K562 (cell line): Measurements from ENCODE around the gene KCNA10. TPM values are rescaled to one million over a fixed set of nuclear protein-coding genes. Genes with fewer than 3 reads are reported as not detected.

ENCODE experiments used
- ATAC-seq: fragments of 200-7000 bp; cut with Tn5 transposase; 3 replicates; pipeline ENCODE4 v1.9.1; 2020; ENCODE audit warnings: moderate library complexity
- BruUV-seq: library from RNA; stranded (reverse); fragments of 400-500 nt; replicated peaks from 2 replicates; lab custom pipeline; 2021; lab: Mats Ljungman, UMichigan
- CTCF ChIA-PET: fragments of 300-600 bp; formaldehyde crosslinking; extraction: SDS; loops from one replicate; lab custom pipeline; 2021; ENCODE audit warnings: low intra/inter-chr PET ratio; lab: Yijun Ruan, JAX
- POLR2A ChIA-PET: fragments of 300-600, 350-650 bp; sonication (Branson Sonifier 250); formaldehyde crosslinking; extraction: SDS; loops from one replicate; lab custom pipeline; 2021; ENCODE audit warnings: antibody characterized with exemption, inconsistent platforms; lab: Yijun Ruan, JAX
- DNase-seq, 4 experiments: peaks; one replicate each; pipeline versions ENCODE4 v3.0.0 to v3.0.0-alpha.2; 2011 to 2018; ENCODE audit warnings: low spot score in 3 of 4, mixed read lengths in 3 of 4; ENCODE audit errors: extremely low read depth in 1 of 4
- FAIRE-seq: peaks from 2 replicates; lab custom pipeline; 2011; peaks lifted over from hg19 to GRCh38; lab: Jason Lieb, UNC
- H2AFZ ChIP-seq: 2 replicates; pipeline ENCODE4 v1.6.0; 2011; ENCODE audit warnings: low read depth, low read length, control low read depth, inconsistent platforms
- H3K27ac ChIP-seq: fragments of 200-600 bp; 3 replicates; pipeline ENCODE4 v1.8.0; 2011; ENCODE audit warnings: low read depth, mild to moderate bottlenecking, control low read depth, inconsistent platforms, low read length, moderate library complexity, mixed read lengths; ENCODE audit errors: extremely low read depth
- H3K27me3 ChIP-seq, 2 experiments: fragments of 300-600 bp in 1 of 2; 2 replicates in 1 of 2; 3 replicates in 1 of 2; pipeline versions ENCODE4 v1.6.0 to v1.8.0; 2011; ENCODE audit warnings: inconsistent platforms in 2 of 2, low read length in 2 of 2, mild to moderate bottlenecking in 1 of 2, mixed read lengths in 1 of 2, moderate library complexity in 1 of 2; ENCODE audit not compliant: control insufficient read depth in 2 of 2, insufficient read depth in 2 of 2
- H3K36me3 ChIP-seq: fragments of 300-600 bp; 3 replicates; pipeline ENCODE4 v1.8.0; 2011; ENCODE audit warnings: mild to moderate bottlenecking, low read length, inconsistent platforms; ENCODE audit not compliant: control insufficient read depth, insufficient read depth
- H3K4me1 ChIP-seq, 2 experiments: fragments of 200-600 bp in 1 of 2; replicated peaks in 1 of 2; 2 replicates in 1 of 2; 3 replicates in 1 of 2; pipeline versions ENCODE4 v1.5.1 to v1.8.0; 2011; ENCODE audit warnings: inconsistent platforms in 2 of 2, low read length in 2 of 2, mild to moderate bottlenecking in 1 of 2, mixed read lengths in 1 of 2, moderate library complexity in 1 of 2; ENCODE audit not compliant: control insufficient read depth in 2 of 2, insufficient read depth in 2 of 2
- H3K4me2 ChIP-seq: 2 replicates; pipeline ENCODE4 v1.6.1; 2011; ENCODE audit warnings: low read length, control low read depth, inconsistent platforms, mixed read lengths; ENCODE audit not compliant: insufficient read depth
- H3K4me3 ChIP-seq: fragments of 200-600 bp; sonication (generic), shearing (Covaris generic); 2 replicates; pipeline ENCODE4 v1.5.1; 2016; ENCODE audit warnings: control low read depth, inconsistent platforms
- H3K79me2 ChIP-seq: fragments of 200-600 bp; 3 replicates; pipeline ENCODE4 v1.8.0; 2011; ENCODE audit warnings: low read length, inconsistent platforms; ENCODE audit not compliant: control insufficient read depth, insufficient read depth
- H3K9ac ChIP-seq, 2 experiments: 2 replicates each; pipeline versions ENCODE4 v1.6.0 to v1.6.1; 2011; ENCODE audit warnings: low read depth in 2 of 2, low read length in 2 of 2, control low read depth in 1 of 2, inconsistent platforms in 1 of 2, mild to moderate bottlenecking in 1 of 2, mixed read lengths in 1 of 2; ENCODE audit not compliant: insufficient read depth in 1 of 2
- H3K9me1 ChIP-seq: one replicate; pipeline ENCODE4 v1.6.0; 2011; ENCODE audit warnings: inconsistent platforms, mild to moderate bottlenecking, low read length, moderate library complexity; ENCODE audit not compliant: control insufficient read depth, insufficient read depth
- H3K9me3 ChIP-seq: replicated peaks from 2 replicates; pipeline ENCODE4 v1.5.1; 2011; ENCODE audit warnings: low read depth, low read length, inconsistent platforms; ENCODE audit not compliant: control insufficient read depth, insufficient read depth
- H4K20me1 ChIP-seq: replicated peaks from 2 replicates; pipeline ENCODE4 v1.6.1; 2011; ENCODE audit warnings: low read length, inconsistent platforms, mixed read lengths; ENCODE audit not compliant: control insufficient read depth, insufficient read depth
- ARHGAP35 ChIP-seq: fragments of 450-650 bp; IDR thresholded peaks from 2 replicates; pipeline ENCODE4 v1.6.1; 2018; ENCODE audit not compliant: partially characterized antibody
- CGGBP1 ChIP-seq: fragments of 250-450 bp; sonication (Bioruptor Pico); IDR thresholded peaks from 2 replicates; pipeline ENCODE4 v1.9.0; 2021; ENCODE audit warnings: mild to moderate bottlenecking
- DEAF1 ChIP-seq: fragments of 450-650 bp; formaldehyde crosslinking; IDR thresholded peaks from 2 replicates; pipeline ENCODE4 v1.4.0; 2020; ENCODE audit warnings: mild to moderate bottlenecking, moderate library complexity
- ELF2 ChIP-seq: fragments of 250-450 bp; sonication (Bioruptor Pico); IDR thresholded peaks from 2 replicates; pipeline ENCODE4 v1.5.0; 2021; ENCODE audit warnings: mild to moderate bottlenecking
- EWSR1 ChIP-seq: fragments of 450-650 bp; IDR thresholded peaks from 2 replicates; pipeline ENCODE4 v1.6.1; 2018; ENCODE audit warnings: borderline replicate concordance, mild to moderate bottlenecking, low read depth, moderate library complexity; ENCODE audit not compliant: partially characterized antibody
- GTF2A2 ChIP-seq: IDR thresholded peaks from 2 replicates; pipeline ENCODE4 v1.6.1; 2016; ENCODE audit warnings: mild to moderate bottlenecking, missing genetic modification characterization, missing compliant biosample characterization
- HCFC1 ChIP-seq: IDR thresholded peaks from 2 replicates; pipeline ENCODE4 v1.6.1; 2012; ENCODE audit warnings: low read depth, low read length, improper control_type of control experiment
- HDAC2 ChIP-seq: fragments of 450-650 bp; IDR thresholded peaks from 2 replicates; pipeline ENCODE4 v1.6.1; 2016; ENCODE audit warnings: mild to moderate bottlenecking
- MAFG ChIP-seq: fragments of 450-650 bp; conservative IDR thresholded peaks from 2 replicates; pipeline ENCODE4 v1.6.1; 2016; ENCODE audit warnings: missing genetic modification characterization, missing compliant biosample characterization
- PHB2 ChIP-seq: fragments of 450-650 bp; IDR thresholded peaks from 2 replicates; pipeline ENCODE4 v1.6.1; 2017; ENCODE audit warnings: low read depth
- PHF21A ChIP-seq: fragments of 450-650 bp; IDR thresholded peaks from 2 replicates; pipeline ENCODE4 v1.6.1; 2017; ENCODE audit warnings: low read depth, borderline replicate concordance
- POLR2A ChIP-seq: fragments of 450-650 bp; conservative IDR thresholded peaks from 2 replicates; pipeline ENCODE4 v1.6.1; 2016
- POU5F1 ChIP-seq: fragments of 150-350 bp; IDR thresholded peaks from 2 replicates; pipeline ENCODE4 v1.6.1; 2014; ENCODE audit warnings: borderline replicate concordance, low read length, low read depth, mild to moderate bottlenecking; ENCODE audit not compliant: partially characterized antibody
- PRMT5 ChIP-seq: sonication (generic); formaldehyde crosslinking; IDR thresholded peaks from 2 replicates; pipeline ENCODE4 v1.5.0; 2020; ENCODE audit warnings: missing genetic modification reagents
- PTTG1 ChIP-seq: fragments of 450-650 bp; IDR thresholded peaks from 2 replicates; pipeline ENCODE4 v1.6.1; 2016; ENCODE audit warnings: low read depth, mild to moderate bottlenecking, missing genetic modification characterization, missing compliant biosample characterization
- SNIP1 ChIP-seq: fragments of 450-650 bp; IDR thresholded peaks from 2 replicates; pipeline ENCODE4 v1.7.1; 2017; ENCODE audit warnings: low read depth, mild to moderate bottlenecking
- STAT5A ChIP-seq: IDR thresholded peaks from 2 replicates; pipeline ENCODE4 v1.6.1; 2012; ENCODE audit warnings: low read length, inconsistent platforms, borderline replicate concordance
- THAP12 ChIP-seq: fragments of 250-450 bp; sonication (Bioruptor Pico); IDR thresholded peaks from 2 replicates; pipeline ENCODE4 v1.9.0; 2021; ENCODE audit warnings: mild to moderate bottlenecking, inconsistent platforms
- ZBTB7A ChIP-seq: IDR thresholded peaks from 2 replicates; pipeline ENCODE4 v1.6.1; 2011; ENCODE audit warnings: low read depth, mild to moderate bottlenecking, low read length, moderate library complexity, borderline replicate concordance; ENCODE audit not compliant: control insufficient read depth
- ZNF197 ChIP-seq: fragments of 200-800 bp; sonication (Bioruptor generic); IDR thresholded peaks from 2 replicates; pipeline ENCODE4 v1.6.1; 2016; ENCODE audit warnings: low read depth, missing genetic modification characterization, missing compliant biosample characterization
- ZNF263 ChIP-seq: sonication (generic); formaldehyde crosslinking; IDR thresholded peaks from 2 replicates; pipeline ENCODE4 v1.8.0; 2022; ENCODE audit warnings: mild to moderate bottlenecking, missing genetic modification reagents, borderline replicate concordance
- ZNF354B ChIP-seq: fragments of 250-450 bp; sonication (Bioruptor Pico); IDR thresholded peaks from 2 replicates; pipeline ENCODE4 v1.4.0; 2020
- WGBS: fragments of 100-300 bp; shearing (Covaris generic); methylation state at CpG from one replicate; pipeline ENCODE4 v1.1.6; 2016; ENCODE audit warnings: low coverage, mixed read lengths; ENCODE audit not compliant: insufficient coverage; ENCODE audit errors: missing lambda C conversion rate; 5-methylcytosine and 5-hydroxymethylcytosine counted together
- in situ Hi-C: fragments of 300-500 bp; cut with MboI; formaldehyde crosslinking; loops from 4 replicates; pipeline ENCODE4 v1.15.0; 2018; ENCODE audit warnings: inconsistent platforms, mixed read lengths
- intact Hi-C: fragments of 100-400 bp; cut with micrococcal nuclease; formaldehyde crosslinking; loops from 2 replicates; pipeline ENCODE4 v1.14.2; 2022
- polyA plus RNA-seq, 8 experiments: library from polyadenylated mRNA; depleted of rRNA in 4 of 8; stranded (reverse) in 5 of 8; unstranded in 3 of 8; fragments of >200 nt; fragmentation: Nextera tagmentation in 2 of 8; fragmentation: Illumina TruSeq in 1 of 8; extraction: Ambion mirVana in 2 of 8; extraction: Trizol in 1 of 8; gene quantifications; 2 replicates each; pipeline versions ENCODE4 v1.2.1 to v1.2.3, GENCODE V29; 2011 to 2014; ENCODE audit warnings: inconsistent platforms in 1 of 8, missing spikeins in 1 of 8
- total RNA-seq, 7 experiments: library from RNA; depleted of rRNA in 6 of 7; stranded (reverse); fragments of >200 nt in 6 of 7; fragmentation: Illumina TruSeq in 2 of 7; extraction: Trizol in 2 of 7; gene quantifications; 2 replicates each; pipeline versions ENCODE4 v1.2.1 to v1.2.3, GENCODE V29; 2011 to 2021; ENCODE audit warnings: low replicate concordance in 1 of 7

Gene KCNA10
- total and polyA plus RNA-seq, 9 of the 15 experiments (the other 6 are each of a cell fraction or from before 2014, with no cell fraction given), result not detected

- POLR2A ChIA-PET, result interaction anchor here (0.6 to 1.1 kb wide), 3 partner anchors 10 to 22 kb away, joined by 3 to 4 read pairs (median 3); no protein-coding TSS in a partner anchor
- WGBS, result 0% methylated on average over 4 of the region's 4 CpGs
- no peak for TF ChIP-seq CGGBP1 (CRISPR knock-in tag)
- no peak for TF ChIP-seq GTF2A2 (tag)
- no peak for TF ChIP-seq PRMT5 (CRISPR knock-in tag)
- no peak for TF ChIP-seq POU5F1
- no peak for TF ChIP-seq STAT5A
- TF ChIP-seq EWSR1, result no peak
- 0 out of 2 replicates have a peak, but pooled peaks have one; percentile 22 for TF ChIP-seq HDAC2
- no peak for TF ChIP-seq ELF2
- no peak for TF ChIP-seq PHF21A
- TF ChIP-seq PHB2, result no peak
- no peak for TF ChIP-seq HCFC1
- no peak for TF ChIP-seq ARHGAP35
- TF ChIP-seq PTTG1 (tag), result peak; percentile 28; the same call in 1 of the 2 replicates
- no peak for TF ChIP-seq ZBTB7A
- TF ChIP-seq SNIP1, result no peak
- no peak for TF ChIP-seq MAFG (tag)
- no peak for TF ChIP-seq ZNF263 (CRISPR knock-in tag)
- TF ChIP-seq THAP12 (CRISPR knock-in tag), result no peak
- no peak for TF ChIP-seq ZNF354B
- no peak for TF ChIP-seq DEAF1
- TF ChIP-seq POLR2A, result no peak
- peak; percentile 82; the same call in 1 of the 2 replicates for TF ChIP-seq ZNF197 (CRISPR knock-in tag)
These were observed 23.8 kb upstream of the KCNA10 start for GRCh38 chr1:110542725-110543124.

More at GRCh38 chr1:110542725-110543124, 23.8 kb upstream of the KCNA10 start:
- ATAC-seq (no peak), DNase-seq (peak in 2 of 4 experiments; percentile 30 to 46), FAIRE-seq (peak; percentile 63)
- intact Hi-C loops (no loop called here), in situ Hi-C loops (no loop called here)
- no peaks in the 10 kb centered on the region for H3K9me1 ChIP-seq
- H3K9ac ChIP-seq, result no peak overlapping the region
- no peak overlapping the region for H3K4me3 ChIP-seq
- BruUV-seq, result no TSS peak
- no peaks in the 10 kb centered on the region for H3K79me2 ChIP-seq
- CTCF ChIA-PET, result no interaction called here
- H3K36me3 ChIP-seq, result no peaks in the 10 kb centered on the region
- H3K27ac ChIP-seq, result no peak overlapping the region
- no peak overlapping the region for H2AFZ ChIP-seq
- H3K4me1 ChIP-seq, result no peaks in the 10 kb centered on the region
- H4K20me1 ChIP-seq, result 0 out of 2 replicates have a peak, but pooled peaks cover 3% of the 10 kb centered on the region
- H3K4me2 ChIP-seq, result no peak overlapping the region
- H3K9me3 ChIP-seq, result no peaks in the 10 kb centered on the region
- H3K27me3 ChIP-seq, result no peaks in the 10 kb centered on the region; a peak in 1 of 5 replicates
